Activated naive CD4-positive, alpha-beta T cell treated with anti-CD3 and anti-CD28 coated beads, Interleukin-2, amount 10 ng/mL, durations not matched to agents 7 days and 5 days (primary cell): Measurements from ENCODE around the gene IL3.
"Not testable (repeated sequence)": the region's sequence is repeated elsewhere in the genome, so short reads cannot be mapped to it uniquely, and the experiment has no call there.

Experiments used
- CTCF ChIA-PET: fragments of 350-600 bp; sonication (Branson Sonifier 250); formaldehyde crosslinking; loops from one replicate; lab custom pipeline; 2021; ENCODE audit warnings: antibody characterized with exemption; lab: Charles Lee
- DNase-seq: peaks from one replicate; pipeline ENCODE4 v3.0.0-alpha.2; 2020
- H3K27ac Mint-ChIP-seq: one replicate; pipeline ENCODE4 v1.8.0; 2021; ENCODE audit warnings: mild to moderate bottlenecking, moderate library complexity, mixed read lengths
- H3K27me3 Mint-ChIP-seq: one replicate; pipeline ENCODE4 v1.8.0; 2021; ENCODE audit warnings: mild to moderate bottlenecking, mixed read lengths
- H3K36me3 Mint-ChIP-seq: one replicate; pipeline ENCODE4 v1.8.0; 2021; ENCODE audit warnings: mixed read lengths
- H3K4me1 Mint-ChIP-seq: one replicate; pipeline ENCODE4 v1.8.0; 2021; ENCODE audit warnings: mixed read lengths
- H3K4me3 Mint-ChIP-seq: one replicate; pipeline ENCODE4 v1.8.0; 2021; ENCODE audit warnings: mild to moderate bottlenecking, moderate library complexity, mixed read lengths
- H3K9me3 Mint-ChIP-seq: one replicate; pipeline ENCODE4 v1.8.0; 2021; ENCODE audit warnings: mixed read lengths

The IL3 gene

GRCh38 chr5:132103332-132103951 is 43.0 kb downstream of the IL3 start:
- CTCF ChIA-PET: interaction anchor here (1.7 kb wide), 1 partner anchor 39 kb away, joined by 6 read pairs; no protein-coding TSS in a partner anchor
- peaks cover 4% of the 10 kb centered on the region for H3K27me3 Mint-ChIP-seq

GRCh38 chr5:132103969-132104391 is 43.5 kb downstream of the IL3 start:
- CTCF ChIA-PET: no interaction called here
- Mint-ChIP-seq H3K36me3 (peaks cover 17% of the 10 kb centered on the region), H3K27ac (peak overlapping the region; percentile 92), H3K4me1 (peaks cover 79% of the 10 kb centered on the region), H3K9me3 (peaks cover 7% of the 10 kb centered on the region), H3K4me3 (peak overlapping the region; percentile 16), H3K27me3 (peaks cover 4% of the 10 kb centered on the region)
- DNase-seq: peak; percentile 51

More at GRCh38 chr5:132103332-132103951, 43.0 kb downstream of the IL3 start:
- H3K4me3 Mint-ChIP-seq: peak overlapping the region; percentile 16
- H3K4me1 Mint-ChIP-seq: peaks cover 78% of the 10 kb centered on the region
- peaks cover 12% of the 10 kb centered on the region for H3K36me3 Mint-ChIP-seq
- H3K9me3 Mint-ChIP-seq: peaks cover 3% of the 10 kb centered on the region
- H3K27ac Mint-ChIP-seq: peak overlapping the region; percentile 92
- peak; percentile 83 for DNase-seq

GRCh38 chr5:132104556-132104955 is 44.1 kb downstream of the IL3 start:
- Mint-ChIP-seq H3K4me3 (peak overlapping the region; percentile 3), H3K9me3 (peaks cover 7% of the 10 kb centered on the region), H3K27ac (peak overlapping the region; percentile 92), H3K4me1 (peaks cover 79% of the 10 kb centered on the region), H3K27me3 (peaks cover 4% of the 10 kb centered on the region), H3K36me3 (peaks cover 17% of the 10 kb centered on the region)
- no peak for DNase-seq
- CTCF ChIA-PET: no interaction called here

GRCh38 chr5:132105688-132106087 is 45.2 kb downstream of the IL3 start:
- H3K4me3 Mint-ChIP-seq: no peak overlapping the region
- H3K27ac Mint-ChIP-seq: no peak overlapping the region
- CTCF ChIA-PET: no interaction called here

GRCh38 chr5:132108495-132108894 is 48.0 kb downstream of the IL3 start:
- DNase-seq, H3K4me3 Mint-ChIP-seq, CTCF ChIA-PET, H3K27me3 Mint-ChIP-seq, H3K27ac Mint-ChIP-seq: not testable (repeated sequence)
- Mint-ChIP-seq H3K4me1 (peaks cover 76% of the 10 kb centered on the region), H3K9me3 (peaks cover 18% of the 10 kb centered on the region), H3K36me3 (peaks cover 30% of the 10 kb centered on the region)

More at GRCh38 chr5:132105688-132106087, 45.2 kb downstream of the IL3 start:
- H3K36me3 Mint-ChIP-seq: peaks cover 18% of the 10 kb centered on the region
- H3K4me1 Mint-ChIP-seq: peaks cover 78% of the 10 kb centered on the region
- no peak for DNase-seq
- peaks cover 7% of the 10 kb centered on the region for H3K9me3 Mint-ChIP-seq
- H3K27me3 Mint-ChIP-seq: peaks cover 4% of the 10 kb centered on the region

GRCh38 chr5:132108957-132109356 is 48.5 kb downstream of the IL3 start:
- H3K4me3 Mint-ChIP-seq, CTCF ChIA-PET, DNase-seq, H3K27ac Mint-ChIP-seq, H3K27me3 Mint-ChIP-seq: not testable (repeated sequence)
- H3K9me3 Mint-ChIP-seq: peaks cover 22% of the 10 kb centered on the region
- peaks cover 32% of the 10 kb centered on the region for H3K36me3 Mint-ChIP-seq
- H3K4me1 Mint-ChIP-seq: peaks cover 76% of the 10 kb centered on the region

GRCh38 chr5:132109494-132110053 is 49.1 kb downstream of the IL3 start:
- no peak overlapping the region for H3K4me3 Mint-ChIP-seq
- DNase-seq: no peak
- H3K4me1 Mint-ChIP-seq: peaks cover 76% of the 10 kb centered on the region
- H3K27me3 Mint-ChIP-seq: peaks cover 4% of the 10 kb centered on the region
- peaks cover 33% of the 10 kb centered on the region for H3K36me3 Mint-ChIP-seq
- peaks cover 24% of the 10 kb centered on the region for H3K9me3 Mint-ChIP-seq
- peak overlapping the region; percentile 49 for H3K27ac Mint-ChIP-seq
- CTCF ChIA-PET: no interaction called here

- Mint-ChIP-seq H3K36me3 (peaks cover 33% of the 10 kb centered on the region), H3K9me3 (peaks cover 24% of the 10 kb centered on the region), H3K27ac (peak overlapping the region; percentile 60), H3K4me3 (no peak overlapping the region), H3K4me1 (peaks cover 76% of the 10 kb centered on the region), H3K27me3 (peaks cover 4% of the 10 kb centered on the region)
- no peak for DNase-seq
- CTCF ChIA-PET: no interaction called here
Measured at GRCh38 chr5:132110195-132110594, 49.7 kb downstream of the IL3 start.

- peak overlapping the region; percentile 60 for H3K27ac Mint-ChIP-seq
- peaks cover 24% of the 10 kb centered on the region for H3K9me3 Mint-ChIP-seq
- no peaks in the 10 kb centered on the region for H3K27me3 Mint-ChIP-seq
- DNase-seq: no peak
- H3K4me3 Mint-ChIP-seq: peak overlapping the region; percentile 0
- peaks cover 76% of the 10 kb centered on the region for H3K4me1 Mint-ChIP-seq
- H3K36me3 Mint-ChIP-seq: peaks cover 27% of the 10 kb centered on the region
- CTCF ChIA-PET: no interaction called here
Measured at GRCh38 chr5:132110930-132111329, 50.5 kb downstream of the IL3 start.

GRCh38 chr5:132112111-132112510 is 51.7 kb downstream of the IL3 start:
- DNase-seq: no peak
- Mint-ChIP-seq H3K4me1 (peaks cover 77% of the 10 kb centered on the region), H3K27ac (no peak overlapping the region), H3K4me3 (no peak overlapping the region), H3K9me3 (peaks cover 24% of the 10 kb centered on the region), H3K36me3 (peaks cover 27% of the 10 kb centered on the region), H3K27me3 (peaks cover 3% of the 10 kb centered on the region)
- CTCF ChIA-PET: interaction anchor here (1.3 kb wide), 1 partner anchor 35 kb away, joined by 4 read pairs; no protein-coding TSS in a partner anchor
